Measurements from ENCODE around the gene INTS11.
"Not testable (repeated sequence)": the region's sequence is repeated elsewhere in the genome, so short reads cannot be mapped to it uniquely, and the experiment has no call there.

Gene INTS11

DNA sequence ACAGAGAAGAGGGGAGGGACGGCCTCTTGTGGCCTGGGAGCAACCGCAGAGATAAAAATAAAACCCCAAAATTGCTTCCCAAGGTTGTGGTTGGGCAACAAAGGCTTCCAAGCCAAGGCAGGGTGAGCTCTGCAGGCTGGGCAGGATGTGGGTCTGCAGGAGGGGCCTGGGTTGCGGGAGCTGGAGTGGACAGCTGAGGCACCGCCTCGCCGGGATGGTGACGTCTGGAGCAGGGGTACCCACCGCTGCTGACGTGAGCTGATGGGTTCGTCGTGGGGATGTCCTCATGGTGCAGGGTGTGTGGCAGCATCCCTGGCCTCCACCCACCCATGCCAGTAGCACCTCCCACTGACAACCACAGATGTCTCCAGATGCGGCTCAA is 46.9 kb upstream of the INTS11 start:
- no peaks in the 10 kb centered on the region for H3K4me1 ChIP-seq
- H3K9me3 ChIP-seq (ENCODE audit: control insufficient read depth, low read length): no peaks in the 10 kb centered on the region
- H3K4me3 ChIP-seq (ENCODE audit: low read depth, low read length): no peak overlapping the region
- no peaks in the 10 kb centered on the region for H3K79me2 ChIP-seq
- no peaks in the 10 kb centered on the region for H3K27me3 ChIP-seq (ENCODE audit: control insufficient read depth, insufficient read depth, low read length)
- H3K9ac ChIP-seq: no peak overlapping the region
- H3K4me2 ChIP-seq (ENCODE audit: low read length): no peak overlapping the region
- TF ChIP-seq, protein P1, sequence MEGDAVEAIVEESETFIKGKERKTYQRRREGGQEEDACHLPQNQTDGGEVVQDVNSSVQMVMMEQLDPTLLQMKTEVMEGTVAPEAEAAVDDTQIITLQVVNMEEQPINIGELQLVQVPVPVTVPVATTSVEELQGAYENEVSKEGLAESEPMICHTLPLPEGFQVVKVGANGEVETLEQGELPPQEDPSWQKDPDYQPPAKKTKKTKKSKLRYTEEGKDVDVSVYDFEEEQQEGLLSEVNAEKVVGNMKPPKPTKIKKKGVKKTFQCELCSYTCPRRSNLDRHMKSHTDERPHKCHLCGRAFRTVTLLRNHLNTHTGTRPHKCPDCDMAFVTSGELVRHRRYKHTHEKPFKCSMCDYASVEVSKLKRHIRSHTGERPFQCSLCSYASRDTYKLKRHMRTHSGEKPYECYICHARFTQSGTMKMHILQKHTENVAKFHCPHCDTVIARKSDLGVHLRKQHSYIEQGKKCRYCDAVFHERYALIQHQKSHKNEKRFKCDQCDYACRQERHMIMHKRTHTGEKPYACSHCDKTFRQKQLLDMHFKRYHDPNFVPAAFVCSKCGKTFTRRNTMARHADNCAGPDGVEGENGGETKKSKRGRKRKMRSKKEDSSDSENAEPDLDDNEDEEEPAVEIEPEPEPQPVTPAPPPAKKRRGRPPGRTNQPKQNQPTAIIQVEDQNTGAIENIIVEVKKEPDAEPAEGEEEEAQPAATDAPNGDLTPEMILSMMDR (IDR thresholded peaks at IDR 0.05): no peak
- H2AFZ ChIP-seq: no peak overlapping the region
- no peaks in the 10 kb centered on the region for H3K36me3 ChIP-seq (ENCODE audit: control insufficient read depth, insufficient read depth, low read length)
- H3K27ac ChIP-seq: no peak overlapping the region

DNA sequence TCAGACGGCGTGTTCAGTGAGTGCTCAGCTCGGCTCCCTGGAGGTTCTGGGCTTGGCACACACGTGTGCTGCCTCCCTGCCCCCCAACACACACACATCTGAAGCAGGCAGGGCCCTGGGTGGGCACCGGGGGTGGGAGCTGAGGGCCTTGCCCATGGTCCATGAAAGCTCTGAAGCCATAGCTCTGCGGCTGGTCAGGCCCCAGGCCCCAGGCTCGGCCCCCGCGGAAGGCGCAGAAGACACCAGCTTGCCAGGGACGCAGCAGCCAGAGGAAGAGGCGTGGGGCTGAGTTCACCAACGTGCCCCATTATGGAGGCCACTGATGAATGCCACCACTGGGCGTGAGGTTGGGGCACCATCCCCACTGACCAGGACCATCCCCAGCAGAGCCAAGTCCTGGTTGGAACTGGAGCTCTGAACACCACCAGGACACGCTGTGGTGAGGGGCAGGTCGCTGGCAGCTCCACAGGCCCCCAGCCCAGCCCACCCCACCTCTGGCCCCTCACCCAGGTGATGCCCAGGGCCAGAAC is 46.4 kb upstream of the INTS11 start:
- TF ChIP-seq, protein P1 (IDR thresholded peaks at IDR 0.05): no peak
- H3K9ac ChIP-seq: no peak overlapping the region
- no peaks in the 10 kb centered on the region for H3K9me3 ChIP-seq (ENCODE audit: control insufficient read depth, low read length)
- H3K27me3 ChIP-seq (ENCODE audit: control insufficient read depth, insufficient read depth, low read length): no peaks in the 10 kb centered on the region
- no peaks in the 10 kb centered on the region for H3K79me2 ChIP-seq
- H3K4me3 ChIP-seq (ENCODE audit: low read depth, low read length): no peak overlapping the region
- H2AFZ ChIP-seq: no peak overlapping the region
- H3K36me3 ChIP-seq (ENCODE audit: control insufficient read depth, insufficient read depth, low read length): no peaks in the 10 kb centered on the region
- no peaks in the 10 kb centered on the region for H3K4me1 ChIP-seq
- no peak overlapping the region for H3K4me2 ChIP-seq (ENCODE audit: low read length)
- H3K27ac ChIP-seq: no peak overlapping the region

DNA sequence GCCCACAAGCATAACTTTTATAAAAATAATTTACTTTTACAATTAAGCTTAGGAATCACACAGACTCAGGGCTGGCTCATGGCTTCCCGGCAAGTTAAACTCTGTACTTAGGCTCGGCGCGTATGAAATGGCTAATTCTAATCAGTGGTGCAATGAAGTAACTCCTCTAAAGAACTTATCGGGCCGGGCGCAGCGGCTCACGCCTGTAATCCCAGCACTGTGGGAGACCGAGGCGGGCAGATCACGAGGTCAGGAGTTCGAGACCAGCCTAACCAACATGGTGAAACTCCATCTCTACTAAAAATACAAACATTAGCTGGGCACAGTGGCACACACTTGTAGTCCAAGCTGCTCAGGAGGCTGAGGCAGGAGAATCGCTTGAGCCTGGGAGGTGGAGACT is 45.6 kb upstream of the INTS11 start:
- not testable (repeated sequence) for H2AFZ ChIP-seq; H3K9me3 ChIP-seq (ENCODE audit: control insufficient read depth, low read length); H3K4me2 ChIP-seq (ENCODE audit: low read length); H3K9ac ChIP-seq; H3K4me3 ChIP-seq (ENCODE audit: low read depth, low read length); H3K36me3 ChIP-seq (ENCODE audit: control insufficient read depth, insufficient read depth, low read length); H3K4me1 ChIP-seq; H3K79me2 ChIP-seq; H3K27me3 ChIP-seq (ENCODE audit: control insufficient read depth, insufficient read depth, low read length); H3K27ac ChIP-seq

DNA sequence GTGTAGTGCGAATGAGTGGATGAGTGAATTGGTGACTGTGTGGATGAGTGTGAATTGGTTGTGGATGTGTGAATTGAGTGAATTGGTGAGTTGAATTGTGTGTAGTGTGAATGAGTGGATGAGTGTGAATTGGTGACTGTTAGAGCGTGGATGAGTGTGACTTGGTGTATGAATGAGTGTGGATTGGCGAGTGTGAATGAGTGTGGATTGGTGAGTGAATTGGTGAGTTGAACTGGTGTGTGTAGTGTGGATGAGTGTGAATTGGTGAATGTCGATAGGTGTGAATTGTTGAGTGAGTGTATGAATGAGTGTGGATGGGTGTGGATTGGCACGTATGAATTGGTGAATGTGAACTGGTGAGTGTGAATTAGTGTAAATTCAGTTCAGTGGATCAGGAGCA is 42.9 kb upstream of the INTS11 start:
- no peaks in the 10 kb centered on the region for H3K9me3 ChIP-seq (ENCODE audit: control insufficient read depth, low read length)
- no peaks in the 10 kb centered on the region for H3K36me3 ChIP-seq (ENCODE audit: control insufficient read depth, insufficient read depth, low read length)
- H3K4me3 ChIP-seq (ENCODE audit: low read depth, low read length): no peak overlapping the region
- no peak overlapping the region for H3K4me2 ChIP-seq (ENCODE audit: low read length)
- no peak overlapping the region for H3K9ac ChIP-seq
- TF ChIP-seq, protein P1 (IDR thresholded peaks at IDR 0.05): no peak
- no peaks in the 10 kb centered on the region for H3K4me1 ChIP-seq
- no peak overlapping the region for H2AFZ ChIP-seq
- no peak overlapping the region for H3K27ac ChIP-seq
- no peaks in the 10 kb centered on the region for H3K79me2 ChIP-seq
- no peaks in the 10 kb centered on the region for H3K27me3 ChIP-seq (ENCODE audit: control insufficient read depth, insufficient read depth, low read length)

DNA sequence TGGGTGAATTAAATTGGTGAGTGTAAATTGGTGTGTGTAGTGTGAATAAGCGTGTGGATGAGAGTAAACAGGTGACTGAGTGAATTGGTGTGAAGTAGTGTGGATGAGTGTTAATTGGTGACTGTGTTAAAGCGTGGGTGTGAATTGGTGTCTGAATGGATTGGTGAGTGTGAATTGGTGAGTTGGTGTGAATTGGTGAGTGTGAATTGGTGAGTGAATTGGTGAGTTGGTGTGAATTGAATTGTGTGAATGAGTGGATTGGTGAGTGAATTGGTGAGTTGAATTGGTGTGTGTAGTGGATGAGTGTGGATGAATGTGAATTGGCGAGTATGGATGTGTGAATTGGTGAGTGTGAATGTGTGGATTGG is 42.2 kb upstream of the INTS11 start:
- Histone ChIP-seq H3K4me2 (ENCODE audit: low read length) (no peak overlapping the region), H3K36me3 (ENCODE audit: control insufficient read depth, insufficient read depth, low read length) (no peaks in the 10 kb centered on the region), H3K9ac (no peak overlapping the region), H3K27ac (no peak overlapping the region), H3K27me3 (ENCODE audit: control insufficient read depth, insufficient read depth, low read length) (no peaks in the 10 kb centered on the region), H3K9me3 (ENCODE audit: control insufficient read depth, low read length) (no peaks in the 10 kb centered on the region), H3K4me3 (ENCODE audit: low read depth, low read length) (no peak overlapping the region), H2AFZ (no peak overlapping the region), H3K4me1 (no peaks in the 10 kb centered on the region), H3K79me2 (no peaks in the 10 kb centered on the region)
- TF ChIP-seq, protein P1 (IDR thresholded peaks at IDR 0.05): no peak

All from parathyroid adenoma (tissue), 2 donors.